ENCODE measurements around the gene HSPD1. TPM values are rescaled to one million over a fixed set of nuclear protein-coding genes. Genes with fewer than 3 reads are reported as not detected.

The HSPD1 gene
- total and polyA plus RNA-seq, 2 of the 13 experiments (the other 11 are each of a cell fraction or from before 2014, with no cell fraction given) = 685 to 2,610 TPM

DNA sequence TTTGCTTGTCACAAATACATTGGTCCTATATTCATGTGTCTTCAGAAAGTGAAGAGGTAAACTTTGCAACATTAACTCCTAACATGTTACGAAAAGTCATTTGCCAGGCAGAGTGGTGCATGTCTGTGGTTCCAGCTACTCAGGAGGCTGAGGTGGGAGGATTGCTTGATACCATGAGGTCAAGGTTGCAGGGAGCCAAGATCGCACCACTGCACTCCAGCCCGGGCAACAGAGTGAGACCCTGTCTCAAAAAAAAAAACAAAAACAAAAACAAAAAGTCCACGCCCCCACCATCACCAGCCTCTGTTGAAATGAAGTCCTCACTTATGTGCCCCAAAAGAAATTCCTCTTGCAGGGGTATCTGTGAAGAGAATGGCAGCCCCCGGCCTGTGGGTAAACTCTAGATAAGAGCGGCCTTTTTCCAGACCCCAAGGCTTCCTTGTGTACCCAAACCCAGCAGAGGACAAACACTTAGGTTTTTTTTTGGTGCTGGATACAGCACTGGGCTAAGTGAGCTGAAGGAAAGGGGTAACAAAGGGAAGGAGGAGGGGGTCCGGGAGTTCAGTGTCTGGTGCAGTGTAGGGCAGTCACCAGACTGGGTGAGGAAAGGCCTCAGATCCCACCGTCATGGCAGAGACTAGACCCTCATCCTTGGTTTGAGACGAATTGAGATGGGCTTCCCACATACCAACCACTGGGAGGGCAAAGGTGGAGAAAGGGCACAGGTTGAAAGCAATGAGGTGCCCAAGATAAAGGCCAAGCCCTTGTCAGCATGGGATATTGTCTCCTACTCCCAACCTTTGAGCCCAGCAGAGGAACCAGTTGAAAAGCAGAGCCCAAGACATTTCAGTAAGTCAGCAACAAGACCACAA, 19.2 kb downstream of the HSPD1 start (continued):
- TF ChIP-seq, protein P1, sequence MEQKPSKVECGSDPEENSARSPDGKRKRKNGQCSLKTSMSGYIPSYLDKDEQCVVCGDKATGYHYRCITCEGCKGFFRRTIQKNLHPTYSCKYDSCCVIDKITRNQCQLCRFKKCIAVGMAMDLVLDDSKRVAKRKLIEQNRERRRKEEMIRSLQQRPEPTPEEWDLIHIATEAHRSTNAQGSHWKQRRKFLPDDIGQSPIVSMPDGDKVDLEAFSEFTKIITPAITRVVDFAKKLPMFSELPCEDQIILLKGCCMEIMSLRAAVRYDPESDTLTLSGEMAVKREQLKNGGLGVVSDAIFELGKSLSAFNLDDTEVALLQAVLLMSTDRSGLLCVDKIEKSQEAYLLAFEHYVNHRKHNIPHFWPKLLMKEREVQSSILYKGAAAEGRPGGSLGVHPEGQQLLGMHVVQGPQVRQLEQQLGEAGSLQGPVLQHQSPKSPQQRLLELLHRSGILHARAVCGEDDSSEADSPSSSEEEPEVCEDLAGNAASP (CRISPR knock-in tag; IDR thresholded peaks at IDR 0.05; ENCODE audit: borderline replicate concordance) = 0 out of 2 replicates have a peak, but pooled peaks have one; percentile 7
- TF ChIP-seq SCMH1 (CRISPR knock-in tag; IDR thresholded peaks at IDR 0.05; ENCODE audit: borderline replicate concordance) (no peak), ZNF501 (CRISPR knock-in tag; IDR thresholded peaks at IDR 0.05) (0 out of 2 replicates have a peak, but pooled peaks have one; percentile 11), CBX1 (IDR thresholded peaks at IDR 0.05; ENCODE audit: low read depth) (no peak), ZFY (CRISPR knock-in tag; IDR thresholded peaks at IDR 0.05) (peak; percentile 43), HDAC6 (IDR thresholded peaks at IDR 0.05; ENCODE audit: low read depth, low read length) (no peak), ZNF772 (CRISPR knock-in tag; IDR thresholded peaks at IDR 0.05) (no peak), ZNF274 (CRISPR knock-in tag; IDR thresholded peaks at IDR 0.05) (no peak), JARID2 (CRISPR knock-in tag; IDR thresholded peaks at IDR 0.05; ENCODE audit: insufficient replicate concordance) (no peak), ZNF317 (CRISPR knock-in tag; IDR thresholded peaks at IDR 0.05) (no peak), ZBTB7B (CRISPR knock-in tag; IDR thresholded peaks at IDR 0.05) (0 out of 2 replicates have a peak, but pooled peaks have one; percentile 19), FOSL1 (CRISPR knock-in tag; IDR thresholded peaks at IDR 0.05; ENCODE audit: borderline replicate concordance) (no peak), ZNF790 (CRISPR knock-in tag; IDR thresholded peaks at IDR 0.05; ENCODE audit: borderline replicate concordance) (no peak), GATAD1 (CRISPR knock-in tag; IDR thresholded peaks at IDR 0.05) (no peak), ZNF326 (CRISPR knock-in tag; IDR thresholded peaks at IDR 0.05; ENCODE audit: borderline replicate concordance) (no peak; the same call in 1 of the 2 replicates), HOXD1 (CRISPR knock-in tag; IDR thresholded peaks at IDR 0.05) (no peak), EED (CRISPR knock-in tag; IDR thresholded peaks at IDR 0.05) (no peak), ZNF777 (CRISPR knock-in tag; IDR thresholded peaks at IDR 0.05) (no peak), ZNF563 (CRISPR knock-in tag; IDR thresholded peaks at IDR 0.05) (no peak)
- TF ChIP-seq, protein P2, sequence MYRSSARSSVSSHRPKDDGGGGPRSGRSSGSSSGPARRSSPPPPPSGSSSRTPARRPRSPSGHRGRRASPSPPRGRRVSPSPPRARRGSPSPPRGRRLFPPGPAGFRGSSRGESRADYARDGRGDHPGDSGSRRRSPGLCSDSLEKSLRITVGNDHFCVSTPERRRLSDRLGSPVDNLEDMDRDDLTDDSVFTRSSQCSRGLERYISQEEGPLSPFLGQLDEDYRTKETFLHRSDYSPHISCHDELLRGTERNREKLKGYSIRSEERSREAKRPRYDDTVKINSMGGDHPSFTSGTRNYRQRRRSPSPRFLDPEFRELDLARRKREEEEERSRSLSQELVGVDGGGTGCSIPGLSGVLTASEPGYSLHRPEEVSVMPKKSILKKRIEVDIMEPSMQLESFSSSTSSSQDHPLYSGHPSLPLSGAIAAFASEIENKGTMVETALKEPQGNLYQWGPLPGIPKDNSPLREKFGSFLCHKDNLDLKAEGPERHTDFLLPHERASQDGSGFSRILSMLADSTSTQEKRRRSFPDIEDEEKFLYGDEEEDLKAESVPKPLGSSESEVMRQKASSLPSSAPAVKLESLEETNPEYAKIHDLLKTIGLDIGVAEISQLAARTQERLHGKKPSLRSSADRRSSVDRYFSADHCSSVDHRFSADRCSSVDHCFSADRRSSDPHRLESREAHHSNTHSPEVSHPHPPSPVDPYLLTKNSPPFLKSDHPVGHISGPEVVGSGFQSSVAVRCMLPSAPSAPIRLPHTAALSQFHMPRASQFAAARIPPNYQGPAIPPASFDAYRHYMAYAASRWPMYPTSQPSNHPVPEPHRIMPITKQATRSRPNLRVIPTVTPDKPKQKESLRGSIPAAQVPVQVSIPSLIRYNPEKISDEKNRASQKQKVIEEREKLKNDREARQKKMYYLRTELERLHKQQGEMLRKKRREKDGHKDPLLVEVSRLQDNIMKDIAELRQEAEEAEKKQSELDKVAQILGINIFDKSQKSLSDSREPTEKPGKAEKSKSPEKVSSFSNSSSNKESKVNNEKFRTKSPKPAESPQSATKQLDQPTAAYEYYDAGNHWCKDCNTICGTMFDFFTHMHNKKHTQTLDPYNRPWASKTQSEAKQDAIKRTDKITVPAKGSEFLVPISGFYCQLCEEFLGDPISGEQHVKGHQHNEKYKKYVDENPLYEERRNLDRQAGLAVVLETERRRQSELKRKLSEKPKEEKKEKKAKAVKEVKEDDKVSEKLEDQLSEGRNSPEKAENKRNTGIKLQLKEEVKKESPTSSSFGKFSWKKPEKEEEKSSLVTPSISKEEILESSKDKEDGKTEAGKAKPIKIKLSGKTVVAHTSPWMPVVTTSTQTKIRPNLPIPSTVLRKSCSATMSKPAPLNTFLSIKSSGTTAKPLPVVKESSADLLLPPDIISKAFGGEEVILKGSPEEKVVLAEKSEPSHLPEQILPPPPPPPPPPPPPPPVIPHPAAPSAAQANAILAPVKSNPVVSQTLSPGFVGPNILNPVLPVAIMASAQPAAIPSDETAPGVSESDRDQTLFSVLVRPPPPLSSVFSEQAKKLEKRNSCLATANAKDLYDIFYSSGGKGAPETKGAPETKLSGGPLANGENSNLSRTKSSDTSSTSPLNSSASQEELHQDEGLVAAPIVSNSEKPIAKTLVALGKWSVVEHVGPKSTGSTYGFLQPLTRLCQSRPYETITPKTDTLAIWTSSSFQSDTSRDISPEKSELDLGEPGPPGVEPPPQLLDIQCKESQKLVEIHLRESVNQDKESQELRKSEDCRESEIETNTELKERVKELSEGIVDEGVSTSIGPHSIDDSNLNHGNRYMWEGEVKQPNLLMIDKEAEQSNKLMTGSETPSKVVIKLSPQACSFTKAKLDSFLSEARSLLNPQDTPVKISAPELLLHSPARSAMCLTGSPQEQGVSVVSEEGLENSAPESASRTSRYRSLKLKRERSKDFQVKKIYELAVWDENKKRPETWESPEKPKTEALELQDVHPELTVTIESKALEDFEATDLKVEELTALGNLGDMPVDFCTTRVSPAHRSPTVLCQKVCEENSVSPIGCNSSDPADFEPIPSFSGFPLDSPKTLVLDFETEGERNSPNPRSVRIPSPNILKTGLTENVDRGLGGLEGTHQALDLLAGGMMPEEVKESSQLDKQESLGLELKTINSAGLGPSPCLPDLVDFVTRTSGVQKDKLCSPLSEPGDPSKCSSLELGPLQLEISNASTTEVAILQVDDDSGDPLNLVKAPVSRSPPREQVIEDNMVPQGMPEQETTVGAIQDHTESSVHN (CRISPR knock-in tag; IDR thresholded peaks at IDR 0.05) = no peak
- TF ChIP-seq, protein P3, sequence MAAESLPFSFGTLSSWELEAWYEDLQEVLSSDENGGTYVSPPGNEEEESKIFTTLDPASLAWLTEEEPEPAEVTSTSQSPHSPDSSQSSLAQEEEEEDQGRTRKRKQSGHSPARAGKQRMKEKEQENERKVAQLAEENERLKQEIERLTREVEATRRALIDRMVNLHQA (CRISPR knock-in tag; IDR thresholded peaks at IDR 0.05) = no peak
